NCI-H345 (cell line): ENCODE results near the gene HADHA.

ENCODE experiments used
- DNase-seq: peaks from one replicate; lab custom pipeline; 2025; lab: John Stamatoyannopoulos, UW

HADHA gene

GRCh38 chr2:26245231-26245732 lies 850 bp upstream of the HADHA start:
- peak; percentile 45 for DNase-seq

GRCh38 chr2:26243470-26244308 lies 743 bp downstream of the HADHA start:
- peak; percentile 29 for DNase-seq

DNA sequence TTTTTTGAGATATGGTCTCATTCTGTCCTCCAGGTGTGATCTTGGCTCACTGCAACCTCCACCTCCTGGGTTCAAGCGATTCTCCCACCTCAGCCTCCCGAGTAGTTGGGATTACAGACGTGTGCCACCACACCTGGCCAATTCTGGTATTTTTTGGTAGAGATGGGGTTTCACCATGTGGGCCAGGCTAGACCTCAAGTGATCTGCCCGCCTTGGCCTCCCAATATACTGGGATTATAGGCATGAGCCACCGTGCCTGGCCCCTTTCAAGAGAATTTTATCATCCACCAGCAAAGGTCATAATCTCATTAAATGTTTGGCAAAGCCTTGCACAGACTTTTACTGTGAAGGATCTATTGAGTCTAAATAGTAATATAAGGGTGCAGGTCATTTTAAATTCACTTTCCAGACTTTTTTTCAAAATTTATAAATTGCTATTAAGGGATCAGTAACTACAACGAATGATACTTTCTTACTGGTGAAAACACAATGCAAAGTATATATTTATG lies 2.5 kb downstream of the HADHA start:
- no peak for DNase-seq

DNA sequence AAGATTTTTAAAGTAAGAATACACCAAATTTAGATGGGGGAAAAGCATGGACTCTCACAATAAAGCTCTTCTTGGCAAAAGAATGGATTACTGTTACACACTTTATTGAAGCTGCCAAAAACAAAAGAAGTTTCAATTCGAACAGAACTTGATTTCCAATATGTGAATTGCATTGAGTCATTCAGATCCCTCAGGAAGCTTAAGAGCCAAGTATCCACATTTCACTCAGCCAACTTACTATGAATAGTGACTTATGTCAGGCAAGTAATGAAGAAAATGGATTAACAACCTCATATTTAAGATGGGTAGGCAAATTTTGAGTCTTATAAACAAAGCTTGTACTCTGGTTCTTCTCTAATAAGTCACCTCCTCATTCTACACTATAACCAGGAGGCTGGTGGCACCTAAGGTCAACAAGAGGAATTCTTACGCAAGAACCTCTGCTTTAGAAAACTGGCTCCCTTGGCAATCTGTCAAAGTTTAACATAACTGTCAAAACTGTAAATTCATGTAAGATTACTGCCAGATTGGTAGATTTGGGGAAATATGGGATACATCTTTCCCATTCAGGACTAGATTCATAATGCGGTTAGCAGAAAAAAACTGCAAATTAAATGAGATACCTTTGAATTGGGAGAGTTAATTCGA lies 6.0 kb downstream of the HADHA start:
- DNase-seq: no peak

GRCh38 chr2:26237868-26238267 lies 6.6 kb downstream of the HADHA start:
- DNase-seq: no peak

DNA sequence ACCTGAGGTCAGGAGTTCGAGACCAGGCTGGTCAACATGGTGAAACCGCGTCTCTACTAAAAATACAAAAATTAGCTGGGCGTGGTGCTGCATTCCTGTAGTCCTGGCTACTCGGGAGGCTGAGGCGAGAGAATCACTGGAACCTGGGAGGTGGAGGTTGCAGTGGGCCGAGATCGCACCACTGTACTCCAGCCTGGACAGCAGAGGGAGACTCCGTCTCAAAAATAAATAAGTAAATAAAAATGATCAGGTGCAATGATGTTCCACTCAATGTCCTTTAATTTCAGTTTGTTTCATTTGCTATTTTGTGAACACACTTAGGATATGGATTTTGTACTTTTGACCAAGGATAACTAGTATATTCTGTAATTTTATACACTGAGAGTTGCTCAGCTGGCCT lies 9.3 kb downstream of the HADHA start:
- DNase-seq: no peak

- no peak for DNase-seq
These were observed 13.6 kb downstream of the HADHA start for GRCh38 chr2:26230806-26231205.

DNA sequence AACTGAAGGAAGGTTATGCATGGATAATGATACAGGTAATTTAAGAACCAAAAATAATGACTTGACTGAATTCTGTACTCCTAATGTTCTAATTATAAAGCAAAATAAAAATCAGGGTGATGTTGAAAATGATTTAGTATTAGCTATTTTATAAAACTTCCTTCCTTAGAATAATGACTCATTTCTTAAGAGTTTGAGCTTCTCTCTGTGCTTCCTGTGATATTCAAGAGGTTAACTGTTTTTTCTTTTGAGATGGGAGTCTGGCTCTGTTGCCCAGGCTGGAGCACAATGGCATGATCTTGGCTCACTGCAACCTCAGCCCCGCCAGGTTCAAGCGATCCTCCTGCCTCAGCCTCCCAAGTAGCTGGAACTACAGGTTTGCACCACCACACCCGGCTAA lies 14.8 kb downstream of the HADHA start:
- no peak for DNase-seq

DNA sequence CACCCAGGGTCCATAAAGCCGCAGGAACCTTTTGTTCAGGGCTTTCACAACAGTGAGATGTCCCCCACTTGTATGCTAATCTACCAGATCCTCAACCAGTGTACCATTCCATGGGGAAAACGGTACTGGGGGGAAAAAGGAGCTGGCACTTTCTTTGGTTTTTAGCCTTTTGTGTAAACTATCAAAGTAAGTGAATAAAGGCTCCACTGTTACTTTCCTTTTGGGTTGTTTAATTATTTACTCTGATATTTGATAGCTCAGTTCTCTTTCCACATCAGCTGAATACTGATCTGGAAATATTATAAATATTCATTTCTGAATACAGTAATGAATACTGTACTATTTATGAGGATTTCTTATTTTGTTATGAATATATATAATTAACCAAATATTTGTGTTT lies 20.3 kb downstream of the HADHA start:
- no peak for DNase-seq

GRCh38 chr2:26223018-26223417 lies 21.4 kb downstream of the HADHA start:
- DNase-seq: no peak

GRCh38 chr2:26217720-26218119 lies 26.7 kb downstream of the HADHA start:
- DNase-seq: no peak

DNA sequence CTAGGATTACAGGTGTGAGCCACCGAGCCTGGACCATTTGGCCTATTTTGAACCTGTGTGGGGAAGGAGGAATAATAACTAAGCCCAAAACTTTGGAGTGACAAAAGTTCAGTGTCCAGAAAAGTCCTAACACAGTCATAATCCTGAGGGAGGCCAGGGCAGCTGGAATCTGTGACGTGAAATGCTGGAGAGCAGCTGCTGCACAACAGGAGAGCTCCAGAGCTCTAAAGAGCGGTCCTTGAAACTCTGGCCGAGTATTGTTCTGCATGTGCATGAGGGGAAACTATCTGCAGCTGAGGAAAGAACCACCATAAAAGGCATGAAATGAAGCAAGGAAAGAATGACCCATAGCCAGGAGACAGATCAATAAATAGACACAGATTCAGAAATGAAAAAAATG lies 27.8 kb downstream of the HADHA start:
- DNase-seq: peak; percentile 17

GRCh38 chr2:26215833-26216232 lies 28.6 kb downstream of the HADHA start:
- no peak for DNase-seq

DNA sequence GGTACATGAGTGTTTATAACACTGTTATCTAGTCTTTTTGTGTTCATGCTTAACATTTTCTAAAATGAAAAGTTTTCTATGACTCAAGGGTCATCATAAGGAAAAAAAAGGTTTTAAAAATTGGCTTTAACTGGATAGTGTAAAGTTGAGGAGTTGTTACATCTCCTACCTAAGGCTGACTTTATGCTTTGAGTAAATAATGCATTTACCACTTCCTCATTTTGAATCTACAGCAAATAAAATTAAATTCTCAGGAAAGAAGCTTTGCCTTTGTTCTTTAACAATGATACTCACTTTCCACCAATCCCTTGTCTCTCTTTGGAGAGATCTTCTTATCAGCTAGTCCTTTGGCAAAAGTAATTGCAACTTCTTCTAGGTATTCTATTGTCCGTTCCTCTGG lies 29.7 kb downstream of the HADHA start:
- no peak for DNase-seq

GRCh38 chr2:26212011-26212410 lies 32.4 kb downstream of the HADHA start:
- no peak for DNase-seq

- no peak for DNase-seq
These were observed 40.5 kb downstream of the HADHA start for GRCh38 chr2:26203906-26204305.

- DNase-seq: no peak
These were observed 41.4 kb downstream of the HADHA start for GRCh38 chr2:26202981-26203490.

GRCh38 chr2:26197516-26197915 lies 46.9 kb downstream of the HADHA start:
- no peak for DNase-seq

- peak; percentile 26 for DNase-seq
These were observed 47.6 kb downstream of the HADHA start for GRCh38 chr2:26196683-26197418.

- DNase-seq: no peak
These were observed 49.1 kb downstream of the HADHA start for GRCh38 chr2:26195040-26195984.

GRCh38 chr2:26193578-26194231 lies 50.7 kb downstream of the HADHA start:
- DNase-seq: no peak
